Gastrocnemius medialis (tissue), 4 donors: ENCODE data around the gene SGPP2. TPM values are rescaled to one million over a fixed set of nuclear protein-coding genes. Genes with fewer than 3 reads are reported as not detected.
"Not testable (repeated sequence)": the region's sequence is repeated elsewhere in the genome, so short reads cannot be mapped to it uniquely, and the experiment has no call there.

Source experiments
- ATAC-seq, 2 donors: fragments of 150-250 bp; one replicate each; pipeline ENCODE4 v1.9.1; 2016
- DNase-seq, 2 donors: peaks; one replicate each; pipeline ENCODE4 v3.0.0-alpha.2; 2019
- H3K27ac ChIP-seq, 4 donors: fragments of 200-600 bp; sonication (generic); 1 replicate in 1 of 4; 2 replicates in 3 of 4; pipeline ENCODE4 v1.5.1; 2016 to 2018; ENCODE audit warnings: mild to moderate bottlenecking in 2 of 4, moderate library complexity in 1 of 4
- H3K27me3 ChIP-seq, 3 donors: fragments of 200-600 bp; sonication (generic) in 2 of 3; 1 replicate in 1 of 3; 2 replicates in 2 of 3; pipeline versions ENCODE4 v1.5.1 to v1.6.0; 2016 to 2019; ENCODE audit warnings: mild to moderate bottlenecking in 1 of 3, moderate library complexity in 1 of 3
- H3K36me3 ChIP-seq, 2 donors: fragments of 200-600 bp; sonication (generic) in 1 of 2; one replicate each; pipeline ENCODE4 v1.5.1; 2017 to 2018
- H3K4me1 ChIP-seq, 2 donors: fragments of 200-600 bp; sonication (generic) in 1 of 2; one replicate each; pipeline ENCODE4 v1.5.1; 2016 to 2017; ENCODE audit warnings: mild to moderate bottlenecking in 2 of 2
- H3K4me3 ChIP-seq, 4 donors: fragments of 200-600 bp; sonication (generic) in 3 of 4; 1 replicate in 1 of 4; 2 replicates in 3 of 4; pipeline ENCODE4 v1.5.1; 2016 to 2019; ENCODE audit warnings: mild to moderate bottlenecking in 2 of 4
- H3K9me3 ChIP-seq, 3 donors: fragments of 200-600 bp; sonication (generic) in 2 of 3; 1 replicate in 1 of 3; 2 replicates in 2 of 3; pipeline ENCODE4 v1.5.1; 2016 to 2019
- CTCF ChIP-seq, 5 experiments: fragments of 450-650 bp in 3 of 5; fragments of 200-600 bp in 2 of 5; sonication (generic) in 2 of 5; IDR thresholded peaks in 4 of 5; conservative IDR thresholded peaks in 1 of 5; 1 replicate in 4 of 5; 2 replicates in 1 of 5; pipeline ENCODE4 v1.5.1; 2016 to 2019; ENCODE audit warnings: antibody characterized with exemption in 5 of 5, mild to moderate bottlenecking in 3 of 5, moderate library complexity in 3 of 5
- POLR2A ChIP-seq, 2 donors: fragments of 450-650 bp; IDR thresholded peaks; one replicate each; pipeline ENCODE4 v1.6.1; 2017; ENCODE audit warnings: antibody characterized with exemption in 2 of 2, mild to moderate bottlenecking in 2 of 2, moderate library complexity in 2 of 2
- in situ Hi-C, 4 donors: fragments of 200-750 bp; cut with MboI; loops; one replicate each; pipeline versions ENCODE4 v1.15.0 to v1.8.0; 2017; ENCODE audit warnings: low sequenced_read_pairs in 4 of 4
- intact Hi-C: fragments of 100-400 bp; cut with DNase I; formaldehyde crosslinking; loops from one replicate; pipeline ENCODE4 v1.15.1; 2023; ENCODE audit warnings: low total_unique reads
- total RNA-seq, 4 donors: library from RNA; depleted of rRNA; stranded (reverse); fragments of >200 nt; gene quantifications; one replicate each; pipeline versions ENCODE4 v1.1.0 to v1.2.3, GENCODE V29; 2016

The SGPP2 gene
- total RNA-seq, 4 donors from 2014 or later = 0.17 to 0.59 (median 0.31) TPM; not detected in 1

GRCh38 chr2:222433332-222434173, 9.2 kb downstream of the SGPP2 start:
- DNase-seq (no peak), ATAC-seq (no peak)
- H3K4me1 ChIP-seq = no peaks in the 10 kb centered on the region
- H3K27me3 ChIP-seq = no peaks in the 10 kb centered on the region
- no peak overlapping the region for H3K4me3 ChIP-seq
- no peaks in the 10 kb centered on the region for H3K36me3 ChIP-seq
- intact Hi-C loops (no loop called here), in situ Hi-C loops (no loop called here)
- H3K9me3 ChIP-seq = no peaks in the 10 kb centered on the region
- H3K27ac ChIP-seq = no peak overlapping the region
- TF ChIP-seq CTCF (IDR thresholded peaks at IDR 0.05 in 4 of 5, conservative IDR thresholded peaks at IDR 0.05 in 1 of 5) = no peak

- H3K4me1 ChIP-seq = no peaks in the 10 kb centered on the region
- no peak overlapping the region for H3K27ac ChIP-seq
- H3K9me3 ChIP-seq = no peaks in the 10 kb centered on the region
- in situ Hi-C loops (no loop called here), intact Hi-C loops (no loop called here)
- no peak for DNase-seq
- no peaks in the 10 kb centered on the region for H3K36me3 ChIP-seq
- H3K4me3 ChIP-seq = no peak overlapping the region
- ATAC-seq = no peak
- no peak for TF ChIP-seq POLR2A (IDR thresholded peaks at IDR 0.05)
- no peak for TF ChIP-seq CTCF (IDR thresholded peaks at IDR 0.05 in 4 of 5, conservative IDR thresholded peaks at IDR 0.05 in 1 of 5)
- no peaks in the 10 kb centered on the region for H3K27me3 ChIP-seq
Measured at GRCh38 chr2:222434204-222434603, 9.9 kb downstream of the SGPP2 start.

- ATAC-seq, in situ Hi-C loops, H3K4me3 ChIP-seq, H3K9me3 ChIP-seq, H3K4me1 ChIP-seq, H3K27ac ChIP-seq, H3K36me3 ChIP-seq, intact Hi-C loops, H3K27me3 ChIP-seq, DNase-seq: not testable (repeated sequence)
Measured at GRCh38 chr2:222435400-222436039, 11.2 kb downstream of the SGPP2 start.

GRCh38 chr2:222436040-222436413, 11.7 kb downstream of the SGPP2 start:
- intact Hi-C loops (no loop called here), in situ Hi-C loops (no loop called here)
- Histone ChIP-seq H3K4me3 (no peak overlapping the region), H3K9me3 (no peaks in the 10 kb centered on the region), H3K4me1 (no peaks in the 10 kb centered on the region), H3K36me3 (no peaks in the 10 kb centered on the region), H3K27me3 (no peaks in the 10 kb centered on the region), H3K27ac (no peak overlapping the region)
- DNase-seq = no peak
- no peak for ATAC-seq
- TF ChIP-seq CTCF (IDR thresholded peaks at IDR 0.05 in 4 of 5, conservative IDR thresholded peaks at IDR 0.05 in 1 of 5) = no peak
- no peak for TF ChIP-seq POLR2A (IDR thresholded peaks at IDR 0.05)

GRCh38 chr2:222439692-222440091, 15.3 kb downstream of the SGPP2 start:
- in situ Hi-C loops = no loop called here

More at GRCh38 chr2:222439692-222440091, 15.3 kb downstream of the SGPP2 start:
- intact Hi-C loops = no loop called here
- Histone ChIP-seq H3K27me3 (no peaks in the 10 kb centered on the region), H3K9me3 (no peaks in the 10 kb centered on the region), H3K36me3 (no peaks in the 10 kb centered on the region), H3K4me1 (no peaks in the 10 kb centered on the region), H3K4me3 (no peak overlapping the region), H3K27ac (no peak overlapping the region)
- TF ChIP-seq POLR2A (IDR thresholded peaks at IDR 0.05) (no peak), CTCF (IDR thresholded peaks at IDR 0.05 in 4 of 5, conservative IDR thresholded peaks at IDR 0.05 in 1 of 5) (no peak)
- ATAC-seq (no peak), DNase-seq (no peak)
